ENCODE data around the gene HOATZ. TPM values are rescaled to one million over a fixed set of nuclear protein-coding genes. Genes with fewer than 3 reads are reported as not detected.

Gene HOATZ
- not detected for total RNA-seq (2021; fragmentation: NEBNext Ultra II Directional; extraction: Animal tissue kit (Norgen Biotek cat#: 25700))
- long read RNA-seq = 0 reads

DNA sequence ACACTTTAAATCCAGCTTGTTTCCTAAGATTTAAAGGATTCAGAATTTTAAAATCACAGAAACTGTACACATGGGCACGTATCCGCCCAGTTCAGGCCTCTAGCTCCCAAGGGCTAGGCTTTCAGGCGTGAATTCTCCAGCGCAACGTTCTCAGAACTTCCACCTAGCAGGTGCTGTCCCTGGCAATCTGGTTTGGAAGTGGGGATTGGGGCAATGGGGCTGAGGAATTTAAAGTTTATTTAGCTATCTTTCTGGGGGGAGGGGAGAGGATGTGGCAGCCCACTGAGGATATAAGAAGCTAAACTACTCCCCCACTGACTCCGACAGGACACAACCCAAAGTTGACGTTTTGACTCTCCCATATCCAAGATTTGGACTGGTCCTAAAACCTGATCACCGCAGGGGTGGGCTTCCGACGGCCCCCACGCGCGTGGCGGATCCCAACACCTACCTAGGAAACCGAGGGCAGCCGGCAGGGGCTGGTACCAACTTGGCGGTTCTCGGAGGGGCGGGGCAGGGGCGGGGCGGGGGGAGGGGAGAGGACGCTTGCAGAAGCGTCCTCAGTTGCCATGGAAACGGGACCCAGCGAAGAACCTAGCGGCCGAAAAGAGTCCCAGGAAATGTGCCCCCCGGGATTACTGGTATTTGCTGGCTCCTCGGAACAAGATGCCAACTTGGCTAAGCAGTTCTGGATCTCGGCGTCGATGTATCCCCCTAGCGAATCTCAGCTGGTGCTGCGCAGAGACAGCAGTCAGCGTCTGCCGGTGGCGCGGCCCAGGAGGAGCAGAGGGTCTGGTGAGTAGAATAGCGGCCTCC lies at the start of gene HOATZ:
Gene HOATZ (plus strand): TSS at position 563 of the 816 bp plus-strand sequence. CDS start 7 bp downstream, at position 570.
- Mint-ChIP-seq H3K36me3 (ENCODE audit: low read depth) (peaks cover 6% of the 10 kb centered on the region; the same call in 1 of the 2 replicates), H3K27me3 (ENCODE audit: insufficient read depth) (no peaks in the 10 kb centered on the region; the same call in none of the 2 replicates), H3K4me3 (no peak within 1 kb of the TSS), H3K9me3 (no peaks in the 10 kb centered on the region), H3K4me1 (ENCODE audit: low read depth) (peaks cover 45% of the 10 kb centered on the region), H3K27ac (no peak within 1 kb of the TSS)
- DNase-seq = no peak
- TF ChIP-seq, protein P1, sequence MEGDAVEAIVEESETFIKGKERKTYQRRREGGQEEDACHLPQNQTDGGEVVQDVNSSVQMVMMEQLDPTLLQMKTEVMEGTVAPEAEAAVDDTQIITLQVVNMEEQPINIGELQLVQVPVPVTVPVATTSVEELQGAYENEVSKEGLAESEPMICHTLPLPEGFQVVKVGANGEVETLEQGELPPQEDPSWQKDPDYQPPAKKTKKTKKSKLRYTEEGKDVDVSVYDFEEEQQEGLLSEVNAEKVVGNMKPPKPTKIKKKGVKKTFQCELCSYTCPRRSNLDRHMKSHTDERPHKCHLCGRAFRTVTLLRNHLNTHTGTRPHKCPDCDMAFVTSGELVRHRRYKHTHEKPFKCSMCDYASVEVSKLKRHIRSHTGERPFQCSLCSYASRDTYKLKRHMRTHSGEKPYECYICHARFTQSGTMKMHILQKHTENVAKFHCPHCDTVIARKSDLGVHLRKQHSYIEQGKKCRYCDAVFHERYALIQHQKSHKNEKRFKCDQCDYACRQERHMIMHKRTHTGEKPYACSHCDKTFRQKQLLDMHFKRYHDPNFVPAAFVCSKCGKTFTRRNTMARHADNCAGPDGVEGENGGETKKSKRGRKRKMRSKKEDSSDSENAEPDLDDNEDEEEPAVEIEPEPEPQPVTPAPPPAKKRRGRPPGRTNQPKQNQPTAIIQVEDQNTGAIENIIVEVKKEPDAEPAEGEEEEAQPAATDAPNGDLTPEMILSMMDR (IDR thresholded peaks at IDR 0.05) = no peak

DNA sequence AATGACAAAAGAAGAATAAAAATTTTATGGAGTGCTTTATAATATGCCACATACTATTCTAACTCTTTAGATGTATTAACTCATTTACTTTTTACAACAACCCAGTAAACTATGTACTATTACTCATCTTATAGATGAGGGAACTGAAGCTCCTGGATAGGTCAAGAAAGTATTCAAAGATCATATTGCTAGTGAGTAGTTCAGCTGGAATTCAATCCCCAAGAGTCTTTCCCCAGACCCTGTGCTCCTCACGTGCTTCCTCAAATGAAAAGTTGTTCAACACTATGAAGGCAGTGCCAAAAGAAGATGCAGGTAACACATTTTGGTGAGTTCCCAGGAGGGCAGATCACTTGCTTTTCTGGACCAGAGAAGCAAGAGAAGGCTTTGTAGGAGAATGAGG lies 49.2 kb upstream of the HOATZ start:
- DNase-seq = peak; percentile 53
- Mint-ChIP-seq H3K27ac (no peak overlapping the region; the same call in 1 of the 2 replicates), H3K27me3 (ENCODE audit: insufficient read depth) (peaks cover 7% of the 10 kb centered on the region), H3K4me1 (ENCODE audit: low read depth) (peaks cover 28% of the 10 kb centered on the region), H3K36me3 (ENCODE audit: low read depth) (no peaks in the 10 kb centered on the region), H3K4me3 (no peak overlapping the region), H3K9me3 (no peaks in the 10 kb centered on the region)
- TF ChIP-seq, protein P1 (IDR thresholded peaks at IDR 0.05) = no peak

DNA sequence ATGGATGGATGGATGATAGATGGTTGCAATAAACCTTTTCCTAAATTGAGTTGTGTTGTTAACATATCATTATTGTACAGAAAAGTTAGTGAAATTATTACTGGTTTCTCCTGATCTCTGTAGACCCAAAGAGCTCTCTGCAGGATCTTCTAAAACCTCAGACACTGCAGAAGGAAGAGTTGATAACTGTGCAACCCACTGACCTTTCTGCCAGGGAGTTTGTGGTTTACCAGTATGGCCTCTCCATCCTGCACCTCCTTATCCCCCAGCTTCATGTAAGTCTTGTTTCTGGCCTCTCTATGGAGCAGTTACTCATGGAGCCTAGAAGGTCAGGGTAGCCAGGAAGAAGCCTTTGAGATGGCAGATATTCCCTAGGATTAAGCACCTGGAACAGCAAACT lies 48.0 kb upstream of the HOATZ start:
- Mint-ChIP-seq H3K4me1 (ENCODE audit: low read depth) (peaks cover 28% of the 10 kb centered on the region), H3K9me3 (no peaks in the 10 kb centered on the region), H3K27ac (no peak overlapping the region), H3K36me3 (ENCODE audit: low read depth) (no peaks in the 10 kb centered on the region), H3K4me3 (no peak overlapping the region), H3K27me3 (ENCODE audit: insufficient read depth) (no peaks in the 10 kb centered on the region; the same call in 1 of the 2 replicates)
- DNase-seq = no peak
- TF ChIP-seq, protein P1 (IDR thresholded peaks at IDR 0.05) = no peak

DNA sequence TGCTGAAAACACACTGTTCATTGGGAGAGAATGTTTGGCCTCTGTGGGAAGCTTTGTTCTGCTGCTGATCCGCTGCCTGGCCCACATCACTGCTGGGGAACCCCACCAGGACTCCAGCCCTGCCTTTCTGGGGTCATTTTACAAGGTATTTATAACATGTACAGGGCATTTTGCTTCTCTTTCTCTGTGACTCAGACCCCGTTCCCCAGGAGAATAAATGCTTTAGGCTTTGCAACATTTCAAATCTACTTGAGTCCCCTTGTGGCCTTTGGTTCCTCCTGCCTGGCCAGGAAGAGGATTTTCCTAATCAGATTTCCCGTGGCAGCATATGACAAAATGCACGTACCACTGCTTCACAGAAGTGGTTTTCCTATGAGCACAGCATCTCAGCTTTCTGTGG lies 45.4 kb upstream of the HOATZ start:
- DNase-seq = no peak
- Mint-ChIP-seq H3K36me3 (ENCODE audit: low read depth) (no peaks in the 10 kb centered on the region), H3K4me3 (no peak overlapping the region), H3K27me3 (ENCODE audit: insufficient read depth) (no peaks in the 10 kb centered on the region; the same call in 1 of the 2 replicates), H3K4me1 (ENCODE audit: low read depth) (peaks cover 28% of the 10 kb centered on the region), H3K9me3 (no peaks in the 10 kb centered on the region), H3K27ac (no peak overlapping the region)
- TF ChIP-seq, protein P1 (IDR thresholded peaks at IDR 0.05) = no peak

DNA sequence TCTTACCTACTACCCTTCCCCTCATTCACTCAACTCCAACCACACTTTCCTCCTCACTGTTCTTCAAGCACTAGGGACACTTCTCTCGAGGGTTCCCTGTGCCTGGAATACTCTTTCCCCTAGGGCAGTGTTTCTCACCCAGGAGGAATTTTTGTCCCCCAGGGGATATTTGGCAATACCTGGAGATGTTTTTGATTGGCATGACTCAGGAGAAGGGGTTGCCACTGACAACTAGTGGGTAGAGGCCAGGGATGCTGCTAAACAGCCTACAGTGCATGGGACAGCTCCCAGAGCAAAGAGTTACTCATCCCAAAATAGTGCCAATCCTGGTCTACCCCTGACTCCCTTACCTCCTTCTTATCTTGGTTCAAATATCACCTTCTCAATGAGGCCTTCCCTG lies 42.4 kb upstream of the HOATZ start:
- TF ChIP-seq, protein P1 (IDR thresholded peaks at IDR 0.05) = no peak
- no peak for DNase-seq
- peaks cover 30% of the 10 kb centered on the region for H3K4me1 Mint-ChIP-seq (ENCODE audit: low read depth)
- H3K9me3 Mint-ChIP-seq = no peaks in the 10 kb centered on the region
- no peaks in the 10 kb centered on the region for H3K36me3 Mint-ChIP-seq (ENCODE audit: low read depth)
- no peak overlapping the region for H3K27ac Mint-ChIP-seq
- H3K27me3 Mint-ChIP-seq (ENCODE audit: insufficient read depth) = no peaks in the 10 kb centered on the region; the same call in 1 of the 2 replicates
- no peak overlapping the region for H3K4me3 Mint-ChIP-seq

Measured in HFFc6 (cell line).